ENCODE measurements around the gene PAX3.

Gene PAX3

DNA sequence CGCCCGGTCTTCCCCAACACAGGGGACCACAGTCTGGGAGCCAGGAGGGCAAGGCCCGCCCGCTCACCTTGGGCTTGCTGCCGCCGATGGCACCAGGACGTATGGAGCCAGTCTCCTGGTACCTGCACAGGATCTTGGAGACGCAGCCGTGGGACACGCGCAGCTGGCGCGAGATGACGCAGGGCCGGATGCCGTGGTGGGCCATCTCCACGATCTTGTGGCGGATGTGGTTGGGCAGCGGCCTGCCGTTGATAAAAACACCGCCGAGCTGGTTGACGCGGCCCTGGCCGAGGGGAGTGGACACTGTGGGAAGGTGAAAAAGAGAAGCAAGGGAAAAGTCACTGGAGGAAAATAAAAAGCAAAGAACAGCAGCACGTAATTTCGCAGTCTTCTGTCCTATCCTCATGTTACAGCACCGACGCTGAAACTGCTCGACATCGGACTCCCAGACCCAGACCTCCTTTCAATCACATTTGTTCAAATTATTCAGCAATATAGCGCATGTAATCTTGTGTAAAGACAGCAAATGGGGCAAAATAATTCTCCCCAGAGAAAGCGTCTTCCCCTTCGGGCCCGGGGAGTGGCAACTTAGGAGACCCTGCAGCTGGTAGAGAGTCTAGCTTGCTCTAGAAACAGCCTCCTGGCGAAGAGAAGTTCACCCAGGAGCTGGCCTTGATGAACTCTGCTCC is 1.7 kb downstream of the PAX3 start:
- no peak for DNase-seq (ENCODE audit: low spot score)

GRCh38 chr2:222296311-222296741 is 2.5 kb downstream of the PAX3 start:
- DNase-seq (ENCODE audit: low spot score) = no peak

- no peak for DNase-seq (ENCODE audit: low spot score)
Measured at GRCh38 chr2:222295368-222296062, 3.3 kb downstream of the PAX3 start.

- DNase-seq (ENCODE audit: low spot score) = no peak
Measured at GRCh38 chr2:222294996-222295367, 3.8 kb downstream of the PAX3 start.

GRCh38 chr2:222293660-222294630 is 4.9 kb downstream of the PAX3 start:
- DNase-seq (ENCODE audit: low spot score) = no peak

DNA sequence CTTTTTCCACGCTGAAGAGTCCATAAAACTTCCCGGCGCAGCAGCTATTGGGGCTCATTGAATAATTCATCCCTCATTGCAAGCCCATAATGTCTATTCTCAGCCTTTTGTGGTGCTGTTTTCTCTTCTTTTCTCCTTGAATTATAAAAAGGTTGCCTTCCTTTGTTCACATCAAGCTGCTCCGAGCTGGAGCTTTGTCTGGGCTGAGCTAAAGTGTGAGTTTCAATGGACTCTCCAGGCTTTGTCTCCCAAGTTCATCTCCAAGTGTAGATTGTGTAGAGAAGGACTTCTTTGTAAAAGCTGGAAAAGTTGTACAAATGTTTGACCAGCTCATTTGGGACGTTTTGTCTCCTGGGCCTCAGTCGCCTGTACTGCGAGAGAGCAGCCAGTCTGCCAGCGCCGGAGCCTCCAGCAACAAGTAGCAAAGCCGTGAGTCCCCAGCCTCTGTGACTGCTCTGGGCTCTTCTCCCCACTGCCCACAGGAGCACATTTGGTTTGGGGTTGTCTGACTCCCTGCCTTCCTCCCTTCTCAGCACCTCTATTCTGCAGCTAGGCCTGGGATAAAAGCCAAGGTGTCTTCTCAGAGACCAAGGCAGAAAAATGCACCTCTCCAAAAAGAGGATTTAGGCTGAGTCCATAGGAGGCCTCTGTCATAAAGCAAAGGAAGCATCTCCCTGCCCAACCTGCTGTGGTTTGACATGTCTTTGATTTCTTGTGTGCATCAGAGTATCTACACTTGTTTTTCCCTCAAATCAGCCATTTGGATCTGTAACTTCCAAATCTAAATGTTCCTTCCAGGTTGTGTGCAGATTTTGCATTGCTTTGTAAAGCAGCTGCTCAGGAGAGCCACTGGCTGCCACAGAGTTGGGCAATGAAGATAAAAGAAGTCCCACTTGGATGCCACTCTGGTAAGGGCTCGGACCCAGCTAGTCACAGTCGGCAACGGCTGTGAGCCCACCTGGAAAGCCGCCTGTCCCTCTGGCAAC is 6.4 kb downstream of the PAX3 start:
- DNase-seq (ENCODE audit: low spot score) = no peak

DNA sequence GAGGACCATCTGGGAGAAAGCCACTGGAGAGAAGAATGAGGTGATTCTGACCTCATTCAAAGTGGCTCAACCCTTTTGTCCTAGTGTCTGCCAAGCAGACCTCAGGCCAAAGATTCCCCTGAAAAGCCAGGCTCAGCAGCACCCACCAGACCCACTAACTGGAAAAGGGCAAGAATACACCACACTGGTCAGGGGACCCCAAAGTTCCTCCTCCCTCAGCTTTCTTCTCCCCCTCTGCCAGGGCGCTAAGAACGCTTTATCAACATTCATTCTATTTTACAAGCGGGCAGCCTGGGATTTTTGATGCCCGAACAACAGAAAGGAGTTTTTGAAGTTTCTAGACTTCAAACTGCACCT is 7.3 kb downstream of the PAX3 start:
- DNase-seq (ENCODE audit: low spot score) = no peak

DNA sequence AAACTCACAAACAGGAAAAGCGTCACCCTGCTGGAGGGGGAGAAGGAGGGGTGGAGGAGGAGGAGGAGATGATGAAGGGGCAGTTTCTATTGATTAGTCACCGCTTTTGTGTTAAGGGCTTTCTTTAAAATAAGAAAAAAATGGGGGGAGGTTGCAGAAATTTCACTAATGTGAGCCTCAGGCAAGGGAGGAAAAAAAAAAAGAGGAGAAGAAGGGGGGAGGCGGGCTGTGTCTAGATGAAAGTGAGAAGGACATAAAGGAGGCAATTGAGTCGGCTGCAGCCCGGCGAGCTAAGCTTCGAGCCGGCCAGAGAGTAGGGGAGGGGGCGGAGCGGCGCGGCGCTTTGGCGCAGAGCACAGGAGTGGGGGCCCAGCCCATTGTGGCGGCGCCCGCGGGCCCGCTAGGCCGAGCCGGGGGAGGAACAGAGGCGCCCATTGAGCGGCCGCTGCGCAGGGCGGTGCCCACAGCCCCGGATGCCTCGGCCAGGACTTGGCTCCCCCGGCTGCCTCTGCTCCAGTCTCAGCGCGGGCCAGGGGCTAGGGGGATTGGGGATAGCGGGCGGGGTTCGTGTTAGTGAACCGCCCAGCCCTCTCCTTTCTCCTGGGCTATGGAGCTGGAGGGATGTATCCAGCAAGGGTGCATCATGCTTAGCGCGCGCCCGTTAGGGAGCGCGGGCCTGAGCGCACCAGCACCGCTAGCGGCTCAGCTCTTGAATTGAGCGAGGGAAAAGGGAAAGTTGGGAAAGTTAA is 7.9 kb downstream of the PAX3 start:
- no peak for DNase-seq (ENCODE audit: low spot score)

GRCh38 chr2:222290401-222290735 is 8.4 kb downstream of the PAX3 start:
- no peak for DNase-seq (ENCODE audit: low spot score)

- DNase-seq (ENCODE audit: low spot score) = no peak
Measured at GRCh38 chr2:222289278-222290160, 9.3 kb downstream of the PAX3 start.

- no peak for DNase-seq (ENCODE audit: low spot score)
Measured at GRCh38 chr2:222288590-222289277, 10.1 kb downstream of the PAX3 start.

- no peak for DNase-seq (ENCODE audit: low spot score)
Measured at GRCh38 chr2:222287862-222288479, 10.8 kb downstream of the PAX3 start.

- DNase-seq (ENCODE audit: low spot score) = no peak
Measured at GRCh38 chr2:222284466-222284865, 14.3 kb downstream of the PAX3 start.

DNA sequence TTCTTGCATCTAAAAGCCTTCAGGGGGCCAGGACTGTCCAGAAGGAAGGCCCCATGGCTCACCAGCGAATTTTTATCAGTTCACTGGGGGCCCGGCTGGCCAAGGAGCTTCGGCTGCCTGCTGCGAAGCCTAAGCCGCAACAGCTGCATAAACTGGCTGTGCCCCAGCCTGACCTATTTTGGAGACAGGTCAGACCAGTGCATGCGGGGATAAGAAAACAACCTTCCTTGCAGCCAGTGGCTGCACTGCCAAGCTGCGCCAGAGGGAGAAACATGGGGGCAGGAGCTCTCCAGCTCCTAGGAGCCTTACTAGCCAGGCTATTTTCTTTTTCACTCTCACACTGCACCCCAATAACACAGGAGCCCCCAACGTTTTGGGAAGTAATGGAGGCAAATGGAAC is 15.2 kb downstream of the PAX3 start:
- DNase-seq (ENCODE audit: low spot score) = no peak

DNA sequence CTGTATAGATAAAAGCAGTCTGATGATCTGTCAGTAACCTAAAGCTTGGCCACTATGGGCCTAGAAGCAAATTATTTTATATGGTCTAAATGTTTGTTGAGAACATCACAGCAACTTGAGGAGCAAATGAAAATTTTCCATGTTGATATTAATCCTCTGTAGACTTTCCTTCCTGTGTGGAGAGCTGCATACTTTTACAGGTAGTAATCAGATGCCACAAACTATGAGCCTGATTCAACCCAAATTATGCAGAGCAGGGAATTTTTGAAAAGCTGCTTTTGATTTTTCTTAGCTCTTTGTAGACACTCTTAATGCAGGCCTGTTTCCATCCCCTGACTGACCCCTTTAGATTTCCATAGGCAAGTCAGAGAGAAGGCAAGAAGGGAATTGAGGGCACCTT is 17.3 kb downstream of the PAX3 start:
- no peak for DNase-seq (ENCODE audit: low spot score)

DNA sequence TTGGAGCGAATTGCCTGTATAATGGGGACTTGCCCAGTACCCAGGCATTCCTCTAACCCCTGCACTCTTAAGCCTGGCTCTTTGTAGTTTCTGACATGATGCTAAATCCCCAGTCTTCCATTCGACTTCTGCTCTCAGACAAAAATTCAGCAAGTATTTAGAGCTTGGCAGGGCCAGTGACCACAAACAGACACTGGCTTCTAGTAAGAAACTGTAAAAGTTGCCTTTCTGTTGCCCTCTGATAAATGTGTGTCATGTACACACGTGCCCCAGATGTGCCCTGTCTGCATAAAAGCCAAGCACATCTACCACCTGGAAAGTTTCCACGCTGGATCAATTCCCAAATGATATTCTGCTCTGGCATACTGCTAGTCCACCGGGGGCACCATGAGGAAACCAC is 18.0 kb downstream of the PAX3 start:
- no peak for DNase-seq (ENCODE audit: low spot score)

- DNase-seq (ENCODE audit: low spot score) = no peak
Measured at GRCh38 chr2:222272446-222273015, 26.3 kb downstream of the PAX3 start.

DNA sequence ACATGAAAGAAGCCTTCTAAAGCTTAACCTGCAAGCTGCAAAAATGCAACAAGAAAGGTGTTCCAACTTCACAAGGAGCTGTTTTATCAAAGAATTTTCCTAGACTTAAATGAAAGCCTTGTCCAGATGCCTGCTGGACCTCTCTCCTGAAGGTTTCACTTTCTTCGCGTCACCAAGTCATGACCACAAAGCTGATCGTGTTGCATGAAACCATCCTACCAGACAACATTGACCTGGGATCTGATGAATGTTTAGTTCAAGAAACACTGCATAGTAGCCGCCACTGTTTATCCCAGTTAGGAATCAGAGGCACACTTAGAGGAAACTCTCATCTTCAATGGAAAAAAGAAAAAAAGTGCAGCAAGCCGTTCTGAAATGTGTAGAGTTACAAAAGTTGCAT is 26.9 kb downstream of the PAX3 start:
- DNase-seq (ENCODE audit: low spot score) = no peak

DNA sequence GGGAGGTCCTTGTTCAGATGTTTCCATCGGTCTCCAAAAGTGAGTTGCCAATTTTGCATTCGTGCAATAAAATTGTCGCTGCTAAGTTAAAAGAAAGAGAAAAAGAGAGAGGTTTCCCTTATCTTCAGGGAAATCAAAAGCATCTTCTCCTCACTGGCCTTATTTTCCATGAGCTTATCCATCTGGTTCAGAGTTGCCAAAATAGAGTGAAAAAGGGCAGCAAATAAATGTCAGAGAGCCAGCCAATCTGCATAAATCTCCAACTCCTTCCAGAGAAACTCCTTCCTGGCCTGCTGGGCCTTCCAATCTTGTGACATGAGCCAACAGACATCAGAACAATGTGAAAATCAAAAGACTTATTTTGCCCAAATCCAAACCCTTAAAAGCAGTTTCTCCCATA is 28.4 kb downstream of the PAX3 start:
- DNase-seq (ENCODE audit: low spot score) = no peak

All from germinal center (tissue), 1 donor.